SU-DHL-6 (cell line): ENCODE results near the gene FEM1C.

Experiments
- H2AFZ ChIP-seq: fragments of 200-600 bp; sonication (generic); 2 replicates; pipeline ENCODE4 v1.6.1; 2014; ENCODE audit warnings: low read depth, mild to moderate bottlenecking, moderate library complexity, mixed read lengths, antibody characterized with exemption, low read length; ENCODE audit not compliant: severe bottlenecking
- H3F3A ChIP-seq: fragments of 200-600 bp; shearing (Covaris generic); 2 replicates; pipeline ENCODE4 v1.6.0; 2016; ENCODE audit warnings: antibody characterized with exemption, mild to moderate bottlenecking; ENCODE audit not compliant: insufficient read depth
- H3K27ac ChIP-seq: fragments of 200-600 bp; sonication (generic); 2 replicates; pipeline ENCODE4 v1.5.1; 2016; ENCODE audit warnings: low read depth, mild to moderate bottlenecking, low read length, moderate library complexity, mixed read lengths
- H3K27me3 ChIP-seq: fragments of 200-600 bp; sonication (generic), shearing (Covaris generic); 2 replicates; pipeline ENCODE4 v1.6.0; 2014; ENCODE audit warnings: mild to moderate bottlenecking, low read length
- H3K36me3 ChIP-seq: fragments of 200-600 bp; sonication (generic); 2 replicates; pipeline ENCODE4 v1.6.1; 2014; ENCODE audit warnings: mild to moderate bottlenecking, low read length, mixed read lengths
- H3K4me2 ChIP-seq: fragments of 300-600, 200-600 bp; shearing (Covaris generic), sonication (generic); 2 replicates; pipeline ENCODE4 v1.6.0; 2014; ENCODE audit warnings: low read length, low read depth, mild to moderate bottlenecking; ENCODE audit not compliant: poor library complexity, severe bottlenecking
- H3K4me3 ChIP-seq: fragments of 200-600 bp; sonication (generic); 2 replicates; pipeline ENCODE4 v1.5.1; 2014; ENCODE audit warnings: antibody characterized with exemption, low read length, mild to moderate bottlenecking, mixed read lengths; ENCODE audit not compliant: insufficient read depth, poor library complexity, severe bottlenecking
- H3K79me2 ChIP-seq: fragments of 200-600 bp; sonication (generic); 2 replicates; pipeline ENCODE4 v1.6.1; 2014; ENCODE audit warnings: mild to moderate bottlenecking, low read length, moderate library complexity; ENCODE audit not compliant: insufficient read depth
- H3K9ac ChIP-seq: fragments of 200-600 bp; sonication (generic); 2 replicates; pipeline ENCODE4 v1.7.0; 2014; ENCODE audit warnings: mild to moderate bottlenecking, low read length
- H3K9me2 ChIP-seq: fragments of 200-600 bp; sonication (generic); replicated peaks from 2 replicates; pipeline ENCODE4 v1.6.1; 2014; ENCODE audit warnings: low read length; ENCODE audit not compliant: insufficient read depth
- H3K9me3 ChIP-seq: fragments of 200-600 bp; sonication (generic); 2 replicates; pipeline ENCODE4 v1.6.1; 2014; ENCODE audit warnings: low read length, mixed read lengths; ENCODE audit not compliant: insufficient read depth
- H4K20me1 ChIP-seq: fragments of 200-600 bp; sonication (generic); 2 replicates; pipeline ENCODE4 v1.6.1; 2014; ENCODE audit warnings: low read depth, mild to moderate bottlenecking, antibody characterized with exemption, low read length, moderate library complexity, mixed read lengths
- EZH2phosphoT487 ChIP-seq: fragments of 200-600 bp; sonication (generic), shearing (Covaris generic); conservative IDR thresholded peaks from 2 replicates; pipeline ENCODE4 v1.6.1; 2018; ENCODE audit warnings: mild to moderate bottlenecking, antibody characterized with exemption, low read length, moderate library complexity, mixed read lengths
- TF ChIP-seq, protein P1 (sequence below): fragments of 200-600 bp; sonication (generic); IDR thresholded peaks from one replicate; pipeline ENCODE4 v1.5.1; 2017; ENCODE audit warnings: antibody characterized with exemption, mild to moderate bottlenecking, low read length, moderate library complexity; ENCODE audit not compliant: insufficient read depth, poor library complexity, severe bottlenecking

Gene FEM1C

DNA sequence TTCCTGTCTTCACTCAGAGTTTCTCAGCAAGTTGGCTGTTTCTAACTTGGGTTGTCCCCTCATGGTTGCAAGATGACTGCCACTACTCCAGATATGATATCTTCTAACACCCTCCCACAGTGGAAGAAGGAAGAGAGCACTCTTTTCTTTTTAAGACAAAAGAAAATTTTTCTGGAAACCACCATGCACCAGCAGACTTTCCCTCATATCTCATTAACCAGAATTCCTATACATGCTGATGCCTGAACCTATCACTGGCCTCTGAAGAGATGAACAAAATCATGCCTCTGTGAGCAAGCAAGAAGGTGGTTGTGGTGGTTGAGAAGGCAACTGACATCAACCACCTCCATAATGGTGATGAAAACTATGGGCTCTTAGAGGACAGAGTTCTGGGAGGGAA is 56.8 kb downstream of the FEM1C start:
- Histone ChIP-seq H3K4me3 (no peak overlapping the region), H3K9me3 (no peaks in the 10 kb centered on the region), H3K27me3 (no peaks in the 10 kb centered on the region), H3F3A (no peaks in the 10 kb centered on the region), H3K9ac (no peak overlapping the region), H3K4me2 (no peak overlapping the region), H4K20me1 (no peaks in the 10 kb centered on the region), H3K9me2 (no peaks in the 10 kb centered on the region), H2AFZ (no peak overlapping the region), H3K27ac (no peak overlapping the region), H3K36me3 (no peaks in the 10 kb centered on the region), H3K79me2 (no peaks in the 10 kb centered on the region)
- no peak for TF ChIP-seq EZH2phosphoT487
- TF ChIP-seq, protein P1, sequence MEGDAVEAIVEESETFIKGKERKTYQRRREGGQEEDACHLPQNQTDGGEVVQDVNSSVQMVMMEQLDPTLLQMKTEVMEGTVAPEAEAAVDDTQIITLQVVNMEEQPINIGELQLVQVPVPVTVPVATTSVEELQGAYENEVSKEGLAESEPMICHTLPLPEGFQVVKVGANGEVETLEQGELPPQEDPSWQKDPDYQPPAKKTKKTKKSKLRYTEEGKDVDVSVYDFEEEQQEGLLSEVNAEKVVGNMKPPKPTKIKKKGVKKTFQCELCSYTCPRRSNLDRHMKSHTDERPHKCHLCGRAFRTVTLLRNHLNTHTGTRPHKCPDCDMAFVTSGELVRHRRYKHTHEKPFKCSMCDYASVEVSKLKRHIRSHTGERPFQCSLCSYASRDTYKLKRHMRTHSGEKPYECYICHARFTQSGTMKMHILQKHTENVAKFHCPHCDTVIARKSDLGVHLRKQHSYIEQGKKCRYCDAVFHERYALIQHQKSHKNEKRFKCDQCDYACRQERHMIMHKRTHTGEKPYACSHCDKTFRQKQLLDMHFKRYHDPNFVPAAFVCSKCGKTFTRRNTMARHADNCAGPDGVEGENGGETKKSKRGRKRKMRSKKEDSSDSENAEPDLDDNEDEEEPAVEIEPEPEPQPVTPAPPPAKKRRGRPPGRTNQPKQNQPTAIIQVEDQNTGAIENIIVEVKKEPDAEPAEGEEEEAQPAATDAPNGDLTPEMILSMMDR, result no peak

DNA sequence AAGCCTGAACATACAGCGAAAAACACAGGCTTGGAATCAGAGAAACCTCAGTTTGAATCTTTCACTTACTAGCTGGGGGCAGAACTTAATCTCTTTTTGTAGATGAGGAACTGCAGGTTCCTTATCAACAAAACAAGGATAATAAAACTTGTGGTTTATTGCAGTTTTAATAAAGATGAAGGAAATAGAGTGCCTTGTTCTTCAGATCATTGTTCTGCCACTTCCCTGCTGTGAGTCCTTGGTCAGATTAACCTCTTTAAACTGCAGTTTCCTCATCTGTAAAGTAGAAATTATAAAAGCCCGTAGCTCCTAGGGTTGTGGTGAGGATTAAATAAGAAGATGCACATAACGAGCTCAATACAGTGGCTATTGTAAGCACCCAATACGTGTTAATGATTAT is 57.4 kb downstream of the FEM1C start:
- Histone ChIP-seq H3K9me2 (no peaks in the 10 kb centered on the region), H3K4me3 (no peak overlapping the region), H3K9me3 (no peaks in the 10 kb centered on the region), H3K27ac (no peak overlapping the region), H2AFZ (no peak overlapping the region), H4K20me1 (no peaks in the 10 kb centered on the region), H3K9ac (no peak overlapping the region), H3K36me3 (no peaks in the 10 kb centered on the region), H3K79me2 (no peaks in the 10 kb centered on the region), H3K4me2 (no peak overlapping the region), H3K27me3 (no peaks in the 10 kb centered on the region), H3F3A (no peaks in the 10 kb centered on the region)
- TF ChIP-seq EZH2phosphoT487, result no peak
- TF ChIP-seq, protein P1, result no peak

DNA sequence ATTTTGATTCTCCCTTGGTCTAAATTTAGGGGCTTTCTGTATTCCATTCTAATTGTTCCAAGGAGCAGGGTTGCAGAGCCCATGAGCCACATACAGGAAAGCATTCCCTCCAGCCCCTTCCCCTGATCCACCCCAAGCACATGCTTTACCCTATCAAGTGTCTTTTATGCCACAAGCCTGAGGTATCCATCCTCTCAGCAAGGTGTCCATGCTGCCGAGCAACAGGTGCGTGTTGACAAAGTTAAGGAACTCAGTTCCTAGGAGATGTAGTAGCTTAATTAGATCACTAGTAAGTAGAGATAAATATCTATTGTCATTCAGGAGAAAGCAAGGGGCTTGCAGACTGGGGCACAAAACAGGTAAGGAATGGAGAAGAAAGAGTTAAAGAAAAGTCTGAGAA is 57.8 kb downstream of the FEM1C start:
- no peak overlapping the region for H3K4me2 ChIP-seq
- TF ChIP-seq, protein P1, result no peak
- TF ChIP-seq EZH2phosphoT487, result no peak
- H3K4me3 ChIP-seq, result no peak overlapping the region
- H3K9me2 ChIP-seq, result no peaks in the 10 kb centered on the region
- H3K27ac ChIP-seq, result no peak overlapping the region
- no peaks in the 10 kb centered on the region for H3K27me3 ChIP-seq
- no peaks in the 10 kb centered on the region for H3K36me3 ChIP-seq
- H3K9ac ChIP-seq, result no peak overlapping the region
- no peak overlapping the region for H2AFZ ChIP-seq
- no peaks in the 10 kb centered on the region for H3K79me2 ChIP-seq
- H3K9me3 ChIP-seq, result no peaks in the 10 kb centered on the region
- H3F3A ChIP-seq, result no peaks in the 10 kb centered on the region
- no peaks in the 10 kb centered on the region for H4K20me1 ChIP-seq
